A549 (cell line): ENCODE data around the gene IZUMO4. TPM values are rescaled to one million over a fixed set of nuclear protein-coding genes. Genes with fewer than 3 reads are reported as not detected.

Source experiments
- ATAC-seq, 2 experiments: fragments of 200-7000 bp in 1 of 2; fragments of >200 bp in 1 of 2; cut with Nextera tagmentation in 1 of 2; cut with Tn5 transposase in 1 of 2; 3 replicates each; pipeline versions ENCODE4 v1.8.0 to v1.9.1; 2018 to 2020; ENCODE audit warnings: mild to moderate bottlenecking in 1 of 2, moderate library complexity in 1 of 2
- CTCF ChIA-PET: fragments of 300-600 bp; sonication (Branson Sonifier 250); formaldehyde crosslinking; extraction: SDS; loops from one replicate; lab custom pipeline; 2021; ENCODE audit warnings: antibody characterized with exemption, inconsistent platforms; lab: Yijun Ruan, JAX
- POLR2A ChIA-PET: fragments of 350-600 bp; formaldehyde crosslinking; extraction: SDS; loops from one replicate; lab custom pipeline; 2021; ENCODE audit warnings: antibody characterized with exemption, inconsistent platforms; lab: Yijun Ruan, JAX
- DNase-seq, 2 experiments: peaks; one replicate each; pipeline versions ENCODE4 v3.0.0 to v3.0.0-alpha.2; 2011 to 2016; ENCODE audit warnings: low read depth in 1 of 2, low spot score in 1 of 2
- FAIRE-seq: peaks from 2 replicates; lab custom pipeline; 2011; peaks lifted over from hg19 to GRCh38; lab: Jason Lieb, UNC
- H3K27ac ChIP-seq, 2 experiments: fragments of >200 bp; sonication (Bioruptor Twin); formaldehyde crosslinking; 3 replicates each; pipeline ENCODE4 v1.5.1; 2016 to 2017
- H3K4me1 ChIP-seq: fragments of >200 bp; sonication (Bioruptor Twin); formaldehyde crosslinking; 3 replicates; pipeline ENCODE4 v1.6.1; 2016
- H3K4me2 ChIP-seq: fragments of >200 bp; sonication (Bioruptor Twin); formaldehyde crosslinking; 3 replicates; pipeline ENCODE4 v1.6.1; 2016
- H3K4me3 ChIP-seq: fragments of >200 bp; sonication (Bioruptor Twin); formaldehyde crosslinking; 3 replicates; pipeline ENCODE4 v1.5.1; 2016
- H3K9me3 ChIP-seq: fragments of >200 bp; sonication (Bioruptor Twin); formaldehyde crosslinking; 3 replicates; pipeline ENCODE4 v1.6.1; 2016
- BCL3 ChIP-seq: fragments of >200 bp; sonication (Bioruptor Twin); formaldehyde crosslinking; IDR thresholded peaks from 3 replicates; pipeline ENCODE4 v1.6.1; 2016
- CHD2 ChIP-seq: fragments of 150-350 bp; IDR thresholded peaks from 2 replicates; pipeline ENCODE4 v1.6.1; 2014; ENCODE audit warnings: low read length; ENCODE audit not compliant: partially characterized antibody
- CTCF ChIP-seq: fragments of >200 bp; sonication (Bioruptor Twin); formaldehyde crosslinking; IDR thresholded peaks from 3 replicates; pipeline ENCODE4 v1.5.1; 2016
- E2F6 ChIP-seq: IDR thresholded peaks from 2 replicates; pipeline ENCODE4 v1.6.1; 2012; ENCODE audit warnings: low read depth, borderline replicate concordance
- ELK1 ChIP-seq: fragments of 150-350 bp; IDR thresholded peaks from 2 replicates; pipeline ENCODE4 v1.6.1; 2014; ENCODE audit warnings: low read depth, mild to moderate bottlenecking, low read length
- EP300 ChIP-seq, 2 experiments: fragments of >200 bp; sonication (Bioruptor Twin); formaldehyde crosslinking; IDR thresholded peaks; 2 replicates in 1 of 2; 3 replicates in 1 of 2; pipeline ENCODE4 v1.6.1; 2016 to 2017
- ESRRA ChIP-seq: fragments of 150-350 bp; IDR thresholded peaks from 2 replicates; pipeline ENCODE4 v1.6.1; 2014; ENCODE audit warnings: mild to moderate bottlenecking, low read length, borderline replicate concordance
- FOSB ChIP-seq: fragments of 250-450 bp; sonication (Bioruptor Pico); IDR thresholded peaks from 2 replicates; pipeline ENCODE4 v1.5.0; 2020; ENCODE audit warnings: mild to moderate bottlenecking, moderate library complexity
- FOSL2 ChIP-seq, 2 experiments: fragments of 450-650 bp in 1 of 2; fragments of >200 bp in 1 of 2; sonication (Bioruptor Twin) in 1 of 2; formaldehyde crosslinking; IDR thresholded peaks; 2 replicates each; pipeline versions ENCODE4 v1.5.0 to v1.6.1; 2016 to 2020; ENCODE audit warnings: mild to moderate bottlenecking in 1 of 2, moderate library complexity in 1 of 2
- HEYL ChIP-seq: fragments of 250-450 bp; sonication (Bioruptor Pico); IDR thresholded peaks from 2 replicates; pipeline ENCODE4 v1.8.0; 2021; ENCODE audit warnings: mild to moderate bottlenecking, moderate library complexity
- HMGXB4 ChIP-seq: fragments of 250-450 bp; sonication (Bioruptor Pico); IDR thresholded peaks from 2 replicates; pipeline ENCODE4 v1.5.0; 2021; ENCODE audit warnings: mild to moderate bottlenecking, moderate library complexity, borderline replicate concordance
- HOXA7 ChIP-seq: fragments of 250-450 bp; sonication (Bioruptor Pico); IDR thresholded peaks from 2 replicates; pipeline ENCODE4 v1.5.0; 2020; ENCODE audit warnings: mild to moderate bottlenecking, moderate library complexity
- HOXB13 ChIP-seq: fragments of 250-450 bp; sonication (Bioruptor Pico); IDR thresholded peaks from 2 replicates; pipeline ENCODE4 v1.5.0; 2020; ENCODE audit warnings: low read depth, mild to moderate bottlenecking, moderate library complexity
- JUN ChIP-seq, 2 experiments: fragments of >200 bp; sonication (Bioruptor Twin); formaldehyde crosslinking; IDR thresholded peaks; 2 replicates in 1 of 2; 3 replicates in 1 of 2; pipeline ENCODE4 v1.6.1; 2016 to 2017
- KDM1A ChIP-seq: fragments of 200-600 bp; sonication (generic); IDR thresholded peaks from 2 replicates; pipeline ENCODE4 v1.6.1; 2016; ENCODE audit warnings: low read depth, mild to moderate bottlenecking
- MAZ ChIP-seq: fragments of 150-350 bp; IDR thresholded peaks from 2 replicates; pipeline ENCODE4 v1.6.1; 2014; ENCODE audit warnings: antibody characterized with exemption, low read depth, low read length, borderline replicate concordance
- MYC ChIP-seq: IDR thresholded peaks from 2 replicates; pipeline ENCODE4 v1.6.1; 2012; ENCODE audit warnings: mild to moderate bottlenecking, inconsistent platforms, low read length, improper control_type of control experiment, borderline replicate concordance
- NFE2L2 ChIP-seq: fragments of 150-350 bp; conservative IDR thresholded peaks from 2 replicates; pipeline ENCODE4 v1.6.1; 2014; ENCODE audit warnings: low read length
- NPAS2 ChIP-seq: fragments of 250-450 bp; sonication (Bioruptor Pico); IDR thresholded peaks from 2 replicates; pipeline ENCODE4 v1.8.0; 2022; ENCODE audit warnings: mild to moderate bottlenecking, moderate library complexity, borderline replicate concordance
- NR3C1 ChIP-seq: fragments of >200 bp; sonication (Bioruptor Twin); formaldehyde crosslinking; IDR thresholded peaks from 3 replicates; pipeline ENCODE4 v1.6.1; 2017
- PHF8 ChIP-seq: fragments of 200-600 bp; sonication (generic); IDR thresholded peaks from 2 replicates; pipeline ENCODE4 v1.6.1; 2016; ENCODE audit warnings: low read depth, mild to moderate bottlenecking, antibody characterized with exemption, moderate library complexity, borderline replicate concordance
- POLR2A ChIP-seq: IDR thresholded peaks from 2 replicates; pipeline ENCODE4 v1.6.1; 2012; ENCODE audit warnings: mild to moderate bottlenecking, low read length
- RAD21 ChIP-seq, 2 experiments: fragments of >200 bp in 1 of 2; sonication (Bioruptor Twin) in 1 of 2; formaldehyde crosslinking in 1 of 2; IDR thresholded peaks in 1 of 2; conservative IDR thresholded peaks in 1 of 2; 2 replicates in 1 of 2; 3 replicates in 1 of 2; pipeline ENCODE4 v1.6.1; 2012 to 2018; ENCODE audit warnings: inconsistent platforms in 1 of 2
- RCOR1 ChIP-seq: fragments of 150-350 bp; IDR thresholded peaks from 2 replicates; pipeline ENCODE4 v1.6.1; 2014; ENCODE audit warnings: antibody characterized with exemption, low read length, low read depth
- SMC3 ChIP-seq: fragments of >200 bp; sonication (Bioruptor Twin); formaldehyde crosslinking; IDR thresholded peaks from 3 replicates; pipeline ENCODE4 v1.6.1; 2018; ENCODE audit warnings: inconsistent platforms
- TFCP2L1 ChIP-seq: fragments of 250-450 bp; sonication (Bioruptor Pico); IDR thresholded peaks from 2 replicates; pipeline ENCODE4 v1.5.0; 2021; ENCODE audit warnings: mild to moderate bottlenecking
- ZNF302 ChIP-seq: fragments of 250-450 bp; sonication (Bioruptor Pico); IDR thresholded peaks from 2 replicates; pipeline ENCODE4 v1.9.0; 2021; ENCODE audit warnings: inconsistent platforms, mild to moderate bottlenecking, moderate library complexity
- WGBS: methylation state at CpG from one replicate; pipeline ENCODE4 v1.1.6; 2017; ENCODE audit errors: missing lambda C conversion rate; 5-methylcytosine and 5-hydroxymethylcytosine counted together
- polyA plus RNA-seq, 4 experiments: library from polyadenylated mRNA; depleted of rRNA in 3 of 4; stranded (reverse); fragments of >200 nt; fragmentation: RNase III in 1 of 4; extraction: RNeasy Plus Mini Kit Qiagen cat#74134 plus additional on column Dnase treatment in 1 of 4; gene quantifications; 2 replicates in 3 of 4; 3 replicates in 1 of 4; pipeline ENCODE4 v1.2.3, GENCODE V29; 2011 to 2017

The IZUMO4 gene
- polyA plus RNA-seq, 2 of the 4 experiments (the other 2 are of a cell fraction), result 0.36 to 1.0 TPM

GRCh38 chr19:2061495-2062388 lies 35.0 kb upstream of the IZUMO4 start (continued):
- TF ChIP-seq NPAS2 (CRISPR knock-in tag), result no peak
- no peak for TF ChIP-seq PHF8
- no peak for TF ChIP-seq HOXA7
- TF ChIP-seq BCL3, result 0 out of 3 replicates have a peak, but pooled peaks have one; percentile 12
- TF ChIP-seq JUN (IDR thresholded peaks at IDR 0.05), result 0 out of 5 replicates have a peak, but pooled peaks of 1 of the 2 experiments have one; percentile 12
- TF ChIP-seq SMC3, result 0 out of 3 replicates have a peak, but pooled peaks have one; percentile 9
- no peak for TF ChIP-seq HOXB13

GRCh38 chr19:2062389-2062729 lies 34.4 kb upstream of the IZUMO4 start:
- no peak for ATAC-seq
- no peak for TF ChIP-seq MAZ
- no peak for TF ChIP-seq HEYL (CRISPR knock-in tag)
- no peak for TF ChIP-seq ZNF302 (CRISPR knock-in tag)
- no peak for TF ChIP-seq ELK1
- no peak for TF ChIP-seq NR3C1
- no peak for TF ChIP-seq RCOR1
- no peak for TF ChIP-seq HMGXB4 (CRISPR knock-in tag)
- TF ChIP-seq EP300 (IDR thresholded peaks at IDR 0.05), result no peak
- no peak for TF ChIP-seq SMC3
- TF ChIP-seq POLR2A, result no peak
- no peak for TF ChIP-seq FOSL2 (IDR thresholded peaks at IDR 0.05)
- no peak for TF ChIP-seq FOSL2 (CRISPR knock-in tag; IDR thresholded peaks at IDR 0.05)
- TF ChIP-seq FOSB, result no peak
- TF ChIP-seq, all 56 proteins: peak for 0
- FAIRE-seq (no peak), DNase-seq (no peak)
- Histone ChIP-seq H3K9me3 (no peaks in the 10 kb centered on the region), H3K27ac (peak overlapping the region; percentile 94 to 100), H3K4me2 (peak overlapping the region; percentile 90), H3K4me1 (peaks cover 41% of the 10 kb centered on the region), H3K4me3 (peak overlapping the region; percentile 51)
- WGBS, result 94% methylated on average over 4 of the region's 10 CpGs
- CTCF ChIA-PET, result interaction anchor here (1.7 to 2.5 kb wide), 2 partner anchors 7 to 43 kb away, joined by 8 to 9 read pairs; no protein-coding TSS in a partner anchor
- POLR2A ChIA-PET, result interaction anchor here (0.5 to 1.3 kb wide), 2 partner anchors 10 to 252 kb away, joined by 3 to 5 read pairs; no protein-coding TSS in a partner anchor

- peak overlapping the region; percentile 90; the same call in 1 of the 3 replicates for H3K4me2 ChIP-seq
- 91% methylated on average over 9 of the region's 9 CpGs for WGBS
- FAIRE-seq (no peak), DNase-seq (no peak), ATAC-seq (no peak)
- H3K4me1 ChIP-seq, result peaks cover 36% of the 10 kb centered on the region
- H3K4me3 ChIP-seq, result no peak overlapping the region
- H3K27ac ChIP-seq, result peak overlapping the region; percentile 94 to 100
- ChIA-PET POLR2A (interaction anchor here (1.3 kb wide), 1 partner anchor 11 kb away, joined by 5 read pairs; no protein-coding TSS in a partner anchor), CTCF (interaction anchor here (0.8 to 1.7 kb wide), 3 partner anchors 25 to 43 kb away, joined by 3 to 8 read pairs (median 3); no protein-coding TSS in a partner anchor)
- H3K9me3 ChIP-seq, result no peaks in the 10 kb centered on the region
- TF ChIP-seq NPAS2 (CRISPR knock-in tag) (no peak), JUN (IDR thresholded peaks at IDR 0.05) (no peak), ESRRA (no peak), TFCP2L1 (CRISPR knock-in tag) (no peak), MYC (no peak), CTCF (no peak), E2F6 (no peak), RCOR1 (no peak), RAD21 (conservative IDR thresholded peaks at IDR 0.05 in 1 of 2, IDR thresholded peaks at IDR 0.05 in 1 of 2) (no peak), FOSB (no peak), CHD2 (no peak), KDM1A (no peak), ZNF302 (CRISPR knock-in tag) (no peak), NFE2L2 (no peak), POLR2A (no peak)
Measured at GRCh38 chr19:2062770-2063169, 33.9 kb upstream of the IZUMO4 start.
